ENCODE results near the gene CDKN1A. TPM values are rescaled to one million over a fixed set of nuclear protein-coding genes. Genes with fewer than 3 reads are reported as not detected.

The CDKN1A gene
- total RNA-seq, 1 donor from 2014 or later = 201 TPM

- Mint-ChIP-seq H3K27ac (ENCODE audit: unreplicated experiment) (no peak overlapping the region), H3K36me3 (ENCODE audit: unreplicated experiment) (no peaks in the 10 kb centered on the region), H3K4me1 (ENCODE audit: unreplicated experiment) (no peaks in the 10 kb centered on the region), H3K4me3 (ENCODE audit: unreplicated experiment) (no peak overlapping the region), H3K27me3 (ENCODE audit: unreplicated experiment) (peaks cover 7% of the 10 kb centered on the region), H3K9me3 (ENCODE audit: unreplicated experiment) (no peaks in the 10 kb centered on the region)
- DNase-seq (ENCODE audit: extremely low spot score, unreplicated experiment) = no peak
- no peak for TF ChIP-seq CTCF (IDR thresholded peaks at IDR 0.05)
Measured at GRCh38 chr6:36698871-36699271, 20.4 kb downstream of the CDKN1A start.

- Mint-ChIP-seq H3K4me3 (ENCODE audit: unreplicated experiment) (no peak overlapping the region), H3K36me3 (ENCODE audit: unreplicated experiment) (no peaks in the 10 kb centered on the region), H3K4me1 (ENCODE audit: unreplicated experiment) (no peaks in the 10 kb centered on the region), H3K27ac (ENCODE audit: unreplicated experiment) (no peak overlapping the region), H3K9me3 (ENCODE audit: unreplicated experiment) (no peaks in the 10 kb centered on the region), H3K27me3 (ENCODE audit: unreplicated experiment) (peaks cover 7% of the 10 kb centered on the region)
- no peak for TF ChIP-seq CTCF (IDR thresholded peaks at IDR 0.05)
- no peak for DNase-seq (ENCODE audit: extremely low spot score, unreplicated experiment)
Measured at GRCh38 chr6:36699348-36699747, 20.8 kb downstream of the CDKN1A start.

GRCh38 chr6:36700071-36700812, 21.7 kb downstream of the CDKN1A start:
- no peaks in the 10 kb centered on the region for H3K36me3 Mint-ChIP-seq (ENCODE audit: unreplicated experiment)
- H3K9me3 Mint-ChIP-seq (ENCODE audit: unreplicated experiment) = no peaks in the 10 kb centered on the region
- no peak overlapping the region for H3K4me3 Mint-ChIP-seq (ENCODE audit: unreplicated experiment)
- no peak for DNase-seq (ENCODE audit: extremely low spot score, unreplicated experiment)
- no peaks in the 10 kb centered on the region for H3K4me1 Mint-ChIP-seq (ENCODE audit: unreplicated experiment)
- H3K27me3 Mint-ChIP-seq (ENCODE audit: unreplicated experiment) = peaks cover 7% of the 10 kb centered on the region
- no peak for TF ChIP-seq CTCF (IDR thresholded peaks at IDR 0.05)
- no peak overlapping the region for H3K27ac Mint-ChIP-seq (ENCODE audit: unreplicated experiment)

GRCh38 chr6:36700831-36701230, 22.3 kb downstream of the CDKN1A start:
- Mint-ChIP-seq H3K4me1 (ENCODE audit: unreplicated experiment) (no peaks in the 10 kb centered on the region), H3K9me3 (ENCODE audit: unreplicated experiment) (no peaks in the 10 kb centered on the region), H3K27ac (ENCODE audit: unreplicated experiment) (no peak overlapping the region), H3K4me3 (ENCODE audit: unreplicated experiment) (no peak overlapping the region), H3K36me3 (ENCODE audit: unreplicated experiment) (no peaks in the 10 kb centered on the region), H3K27me3 (ENCODE audit: unreplicated experiment) (peaks cover 7% of the 10 kb centered on the region)
- no peak for DNase-seq (ENCODE audit: extremely low spot score, unreplicated experiment)
- no peak for TF ChIP-seq CTCF (IDR thresholded peaks at IDR 0.05)

GRCh38 chr6:36701401-36701991, 23.0 kb downstream of the CDKN1A start:
- no peaks in the 10 kb centered on the region for H3K9me3 Mint-ChIP-seq (ENCODE audit: unreplicated experiment)
- no peak overlapping the region for H3K27ac Mint-ChIP-seq (ENCODE audit: unreplicated experiment)
- DNase-seq (ENCODE audit: extremely low spot score, unreplicated experiment) = no peak
- H3K4me1 Mint-ChIP-seq (ENCODE audit: unreplicated experiment) = no peaks in the 10 kb centered on the region
- TF ChIP-seq CTCF (IDR thresholded peaks at IDR 0.05) = no peak
- H3K4me3 Mint-ChIP-seq (ENCODE audit: unreplicated experiment) = no peak overlapping the region
- peaks cover 7% of the 10 kb centered on the region for H3K27me3 Mint-ChIP-seq (ENCODE audit: unreplicated experiment)
- no peaks in the 10 kb centered on the region for H3K36me3 Mint-ChIP-seq (ENCODE audit: unreplicated experiment)
